GM12878 (cell line): ENCODE measurements around the gene ENTPD3.

Experiments used
- CBX5 ChIP-seq: sonication (generic); IDR thresholded peaks from 2 replicates; pipeline ENCODE4 v1.6.1; 2016; ENCODE audit warnings: low read depth, moderate library complexity, mild to moderate bottlenecking, inconsistent platforms
- CTCF ChIP-seq, 3 experiments: IDR thresholded peaks in 2 of 3; conservative IDR thresholded peaks in 1 of 3; 2 replicates each; pipeline ENCODE4 v1.5.1; 2011; ENCODE audit warnings: low read depth in 3 of 3, low read length in 3 of 3, mild to moderate bottlenecking in 3 of 3, control low read depth in 2 of 3, moderate library complexity in 2 of 3, inconsistent platforms in 1 of 3, mixed read lengths in 1 of 3; ENCODE audit not compliant: control insufficient read depth in 2 of 3, insufficient read depth in 1 of 3; ENCODE audit errors: extremely low read depth in 1 of 3
- MTA2 ChIP-seq: fragments of 450-650 bp; IDR thresholded peaks from 2 replicates; pipeline ENCODE4 v1.6.1; 2016; ENCODE audit warnings: low read depth, mild to moderate bottlenecking, moderate library complexity
- MXI1 ChIP-seq: fragments of 150-350 bp; IDR thresholded peaks from 2 replicates; pipeline ENCODE4 v1.6.1; 2011; ENCODE audit warnings: low read depth, mild to moderate bottlenecking, inconsistent platforms, low read length, improper control_type of control experiment
- MYC ChIP-seq: IDR thresholded peaks from 2 replicates; pipeline ENCODE4 v1.6.1; 2011; ENCODE audit warnings: mild to moderate bottlenecking, low read length, moderate library complexity, inconsistent platforms; ENCODE audit not compliant: insufficient read depth, insufficient replicate concordance, insufficient read length, severe bottlenecking
- NBN ChIP-seq: fragments of 450-650 bp; IDR thresholded peaks from 2 replicates; pipeline ENCODE4 v1.6.1; 2016
- POLR2A ChIP-seq: IDR thresholded peaks from 2 replicates; pipeline ENCODE4 v1.6.1; 2011; ENCODE audit warnings: low read depth, mild to moderate bottlenecking, low read length
- RAD21 ChIP-seq: IDR thresholded peaks from 2 replicates; pipeline ENCODE4 v1.6.1; 2011; ENCODE audit warnings: mild to moderate bottlenecking, low read depth, low read length, moderate library complexity; ENCODE audit not compliant: insufficient read depth
- RFX5 ChIP-seq: IDR thresholded peaks from 2 replicates; pipeline ENCODE4 v1.6.1; 2011; ENCODE audit warnings: low read depth, low read length, improper control_type of control experiment
- SIN3A ChIP-seq: IDR thresholded peaks from 2 replicates; pipeline ENCODE4 v1.6.1; 2012; ENCODE audit warnings: low read depth, low read length, improper control_type of control experiment
- TAF1 ChIP-seq: IDR thresholded peaks from 2 replicates; pipeline ENCODE4 v1.6.1; 2011; ENCODE audit warnings: mild to moderate bottlenecking, low read depth, low read length, borderline replicate concordance

- no peak for TF ChIP-seq CTCF (IDR thresholded peaks at IDR 0.05 in 2 of 3, conservative IDR thresholded peaks at IDR 0.05 in 1 of 3; ENCODE audit: control insufficient read depth in 2 of 3, extremely low read depth in 1 of 3, insufficient read depth in 1 of 3, low read depth in 3 of 3, low read length in 3 of 3)
- no peak for TF ChIP-seq CBX5
- no peak for TF ChIP-seq RFX5
- TF ChIP-seq MXI1: no peak
- no peak for TF ChIP-seq RAD21
- no peak for TF ChIP-seq SIN3A
- no peak for TF ChIP-seq MYC
- TF ChIP-seq POLR2A: no peak
- TF ChIP-seq TAF1: no peak
- no peak for TF ChIP-seq MTA2
- no peak for TF ChIP-seq NBN
These were observed 83.7 kb downstream of the ENTPD3 start for GRCh38 chr3:40470701-40471100.
